Activated CD4-positive, alpha-beta T cell treated with anti-CD3 and anti-CD28 coated beads for 36 hours (primary cell): Measurements from ENCODE around the gene LIMS2. TPM values are rescaled to one million over a fixed set of nuclear protein-coding genes. Genes with fewer than 3 reads are reported as not detected.

Experiments
- ATAC-seq: fragments of 200-7000 bp; cut with Tn5 transposase; one replicate; pipeline ENCODE4 v1.10.0; 2021; ENCODE audit warnings: mild to moderate bottlenecking, moderate library complexity
- CTCF ChIA-PET: fragments of 350-600 bp; sonication (Branson Sonifier 250); formaldehyde crosslinking; loops from one replicate; lab custom pipeline; 2021; ENCODE audit warnings: antibody characterized with exemption; lab: Charles Lee
- POLR2A ChIA-PET: fragments of 350-600 bp; sonication (Branson Sonifier 250); formaldehyde crosslinking; loops from one replicate; lab custom pipeline; 2021; ENCODE audit warnings: antibody characterized with exemption, inconsistent platforms; lab: Charles Lee
- DNase-seq: peaks from one replicate; pipeline ENCODE4 v3.0.0-alpha.2; 2020
- H3K27ac Mint-ChIP-seq: one replicate; pipeline ENCODE4 v1.8.0; 2021; ENCODE audit warnings: mixed read lengths
- H3K27me3 Mint-ChIP-seq: one replicate; pipeline ENCODE4 v1.8.0; 2021; ENCODE audit warnings: mixed read lengths
- H3K36me3 Mint-ChIP-seq: one replicate; pipeline ENCODE4 v1.8.0; 2021; ENCODE audit warnings: low read depth, mixed read lengths
- H3K4me1 Mint-ChIP-seq: one replicate; pipeline ENCODE4 v1.8.0; 2021; ENCODE audit warnings: mixed read lengths
- H3K4me3 Mint-ChIP-seq: one replicate; pipeline ENCODE4 v1.8.0; 2021; ENCODE audit warnings: mild to moderate bottlenecking, moderate library complexity, mixed read lengths
- H3K9me3 Mint-ChIP-seq: one replicate; pipeline ENCODE4 v1.8.0; 2021; ENCODE audit warnings: low read depth, mixed read lengths
- intact Hi-C, 2 experiments: fragments of 100-400 bp; cut with DNase I in 1 of 2; cut with micrococcal nuclease in 1 of 2; formaldehyde crosslinking; loops; one replicate each; pipeline versions ENCODE4 v1.14.2 to v1.15.1; 2022 to 2024; cut with DNase I, micrococcal nuclease
- total RNA-seq, 2 experiments: library from RNA; stranded (reverse); gene quantifications; one replicate each; pipeline ENCODE4 v1.2.3, GENCODE V29; 2021

LIMS2 gene
- total RNA-seq, 2 experiments from 2014 or later = 16.4 to 19.3 TPM

- Mint-ChIP-seq H3K27me3 (no peaks in the 10 kb centered on the region), H3K4me1 (peaks cover 46% of the 10 kb centered on the region), H3K27ac (no peak overlapping the region), H3K36me3 (peaks cover 2% of the 10 kb centered on the region), H3K9me3 (no peaks in the 10 kb centered on the region), H3K4me3 (peak overlapping the region; percentile 63)
- ChIA-PET CTCF (interaction anchor here (0.8 to 5.0 kb wide), 3 partner anchors 8 to 61 kb away, joined by 4 to 29 read pairs (median 17); no protein-coding TSS in a partner anchor), POLR2A (no interaction called here)
- intact Hi-C loops = loop anchor here (2.0 to 10.0 kb wide), 4 partner anchors 59 to 447 kb away; partner anchors contain the start of genes IWS1 (in 1 of the 2), SAP130 (in 1 of the 2) and SFT2D3 (in 1 of the 2)
- peak; percentile 63 for DNase-seq
- ATAC-seq = peak; percentile 65
Measured at GRCh38 chr2:127641846-127642507, 33.4 kb downstream of the LIMS2 start.

- H3K27me3 Mint-ChIP-seq = no peaks in the 10 kb centered on the region
- H3K4me1 Mint-ChIP-seq = peaks cover 53% of the 10 kb centered on the region
- H3K27ac Mint-ChIP-seq = peak overlapping the region; percentile 67
- intact Hi-C loops = loop anchor here (2.0 to 10.0 kb wide), 4 partner anchors 60 to 446 kb away; partner anchors contain the start of genes IWS1 (in 1 of the 2), SAP130 (in 1 of the 2) and SFT2D3 (in 1 of the 2)
- peak overlapping the region; percentile 63 for H3K4me3 Mint-ChIP-seq
- peaks cover 2% of the 10 kb centered on the region for H3K36me3 Mint-ChIP-seq
- ChIA-PET CTCF (interaction anchor here (0.8 to 5.0 kb wide), 3 partner anchors 9 to 62 kb away, joined by 4 to 29 read pairs (median 17); no protein-coding TSS in a partner anchor), POLR2A (no interaction called here)
- no peaks in the 10 kb centered on the region for H3K9me3 Mint-ChIP-seq
- DNase-seq (no peak), ATAC-seq (no peak)
Measured at GRCh38 chr2:127641133-127641532, 34.2 kb downstream of the LIMS2 start.

GRCh38 chr2:127640082-127641072 lies 35.0 kb downstream of the LIMS2 start:
- intact Hi-C loops = loop anchor here (2.0 to 10.0 kb wide), 4 partner anchors 60 to 446 kb away; partner anchors contain the start of genes IWS1 (in 1 of the 2), SAP130 (in 1 of the 2) and SFT2D3 (in 1 of the 2)
- H3K36me3 Mint-ChIP-seq = peaks cover 2% of the 10 kb centered on the region
- no peaks in the 10 kb centered on the region for H3K9me3 Mint-ChIP-seq
- CTCF ChIA-PET = interaction anchor here (1.0 to 5.0 kb wide), 5 partner anchors 9 to 49 kb away, joined by 3 to 29 read pairs (median 5); no protein-coding TSS in a partner anchor
- peak; percentile 72 for DNase-seq
- H3K4me1 Mint-ChIP-seq = peaks cover 59% of the 10 kb centered on the region
- H3K27ac Mint-ChIP-seq = peak overlapping the region; percentile 67
- POLR2A ChIA-PET = interaction anchor here (0.7 to 1.0 kb wide), 2 partner anchors 114 to 161 kb away, joined by 3 read pairs; partner anchors contain the start of gene IWS1
- peak overlapping the region; percentile 63 for H3K4me3 Mint-ChIP-seq
- no peaks in the 10 kb centered on the region for H3K27me3 Mint-ChIP-seq
- ATAC-seq = peak; percentile 47

- ChIA-PET CTCF (interaction anchor here (0.7 to 5.0 kb wide), 6 partner anchors 9 to 442 kb away, joined by 3 to 29 read pairs (median 4); no protein-coding TSS in a partner anchor), POLR2A (no interaction called here)
- intact Hi-C loops = no loop called here
- Mint-ChIP-seq H3K27ac (peak overlapping the region; percentile 51), H3K9me3 (no peaks in the 10 kb centered on the region), H3K4me1 (peaks cover 59% of the 10 kb centered on the region), H3K36me3 (peaks cover 2% of the 10 kb centered on the region), H3K27me3 (no peaks in the 10 kb centered on the region), H3K4me3 (no peak overlapping the region)
- DNase-seq (no peak), ATAC-seq (no peak)
Measured at GRCh38 chr2:127639111-127639474, 36.2 kb downstream of the LIMS2 start.

- intact Hi-C loops = no loop called here
- H3K9me3 Mint-ChIP-seq = no peaks in the 10 kb centered on the region
- CTCF ChIA-PET = interaction anchor here (0.7 to 5.0 kb wide), 5 partner anchors 11 to 441 kb away, joined by 3 to 29 read pairs (median 5); no protein-coding TSS in a partner anchor
- no peak for DNase-seq
- H3K27ac Mint-ChIP-seq = peak overlapping the region; percentile 85
- H3K36me3 Mint-ChIP-seq = peaks cover 2% of the 10 kb centered on the region
- peaks cover 60% of the 10 kb centered on the region for H3K4me1 Mint-ChIP-seq
- ATAC-seq = no peak
- H3K27me3 Mint-ChIP-seq = no peaks in the 10 kb centered on the region
- no peak overlapping the region for H3K4me3 Mint-ChIP-seq
- POLR2A ChIA-PET = interaction anchor here (0.5 kb wide), 1 partner anchor 29 kb away, joined by 4 read pairs; no protein-coding TSS in a partner anchor
Measured at GRCh38 chr2:127638361-127639110, 36.8 kb downstream of the LIMS2 start.

- Mint-ChIP-seq H3K9me3 (no peaks in the 10 kb centered on the region), H3K27ac (peak overlapping the region; percentile 85), H3K36me3 (peaks cover 2% of the 10 kb centered on the region), H3K4me3 (no peak overlapping the region), H3K27me3 (no peaks in the 10 kb centered on the region), H3K4me1 (peaks cover 64% of the 10 kb centered on the region)
- ATAC-seq (peak; percentile 8), DNase-seq (no peak)
- POLR2A ChIA-PET = interaction anchor here (0.5 kb wide), 1 partner anchor 28 kb away, joined by 4 read pairs; no protein-coding TSS in a partner anchor
- intact Hi-C loops = no loop called here
- CTCF ChIA-PET = interaction anchor here (0.5 to 5.0 kb wide), 2 partner anchors 12 to 111 kb away, joined by 3 to 29 read pairs; no protein-coding TSS in a partner anchor
Measured at GRCh38 chr2:127637725-127638252, 37.5 kb downstream of the LIMS2 start.

GRCh38 chr2:127637236-127637630 lies 38.1 kb downstream of the LIMS2 start:
- intact Hi-C loops = no loop called here
- CTCF ChIA-PET = interaction anchor here (0.6 to 5.0 kb wide), 3 partner anchors 13 to 253 kb away, joined by 3 to 29 read pairs (median 4); no protein-coding TSS in a partner anchor
- H3K9me3 Mint-ChIP-seq = no peaks in the 10 kb centered on the region
- H3K4me3 Mint-ChIP-seq = no peak overlapping the region
- POLR2A ChIA-PET = no interaction called here
- ATAC-seq = no peak
- H3K4me1 Mint-ChIP-seq = peaks cover 67% of the 10 kb centered on the region
- no peaks in the 10 kb centered on the region for H3K27me3 Mint-ChIP-seq
- H3K36me3 Mint-ChIP-seq = peaks cover 2% of the 10 kb centered on the region
- no peak for DNase-seq
- no peak overlapping the region for H3K27ac Mint-ChIP-seq

- Mint-ChIP-seq H3K36me3 (peaks cover 2% of the 10 kb centered on the region), H3K27me3 (no peaks in the 10 kb centered on the region), H3K4me1 (peaks cover 64% of the 10 kb centered on the region), H3K4me3 (no peak overlapping the region), H3K27ac (peak overlapping the region; percentile 69), H3K9me3 (no peaks in the 10 kb centered on the region)
- intact Hi-C loops = no loop called here
- CTCF ChIA-PET = interaction anchor here (0.6 to 1.0 kb wide), 3 partner anchors 12 to 253 kb away, joined by 3 to 4 read pairs (median 3); no protein-coding TSS in a partner anchor
- ATAC-seq (no peak), DNase-seq (no peak)
- POLR2A ChIA-PET = no interaction called here
Measured at GRCh38 chr2:127636248-127637235, 38.8 kb downstream of the LIMS2 start.

GRCh38 chr2:127635380-127636237 lies 39.7 kb downstream of the LIMS2 start:
- POLR2A ChIA-PET = no interaction called here
- intact Hi-C loops = no loop called here
- no peak for ATAC-seq
- Mint-ChIP-seq H3K36me3 (peaks cover 2% of the 10 kb centered on the region), H3K27me3 (no peaks in the 10 kb centered on the region), H3K4me1 (peaks cover 58% of the 10 kb centered on the region), H3K4me3 (no peak overlapping the region), H3K27ac (no peak overlapping the region), H3K9me3 (no peaks in the 10 kb centered on the region)
- no peak for DNase-seq
- CTCF ChIA-PET = no interaction called here
